ENCODE data around the gene CCDC33.
A peak's percentile ranks its signal among the peaks of the same experiment; 100 is the strongest.

Gene CCDC33

GRCh38 chr15:74376825-74377581 is 140.9 kb downstream of the CCDC33 start:
- TF ChIP-seq CTCF (IDR thresholded peaks at IDR 0.05; ENCODE audit: low read depth, low read length, missing control alignments): no peak
- DNase-seq (ENCODE audit: low read depth): no peak
- in situ Hi-C loops (cut with HindIII; ENCODE audit: low sequenced_read_pairs): loop anchor here (10.0 kb wide), 3 partner anchors 58 to 398 kb away; partner anchors contain the start of gene SEMA7A
- no peak overlapping the region for H3K4me3 ChIP-seq (ENCODE audit: low read depth, low read length)

DNA sequence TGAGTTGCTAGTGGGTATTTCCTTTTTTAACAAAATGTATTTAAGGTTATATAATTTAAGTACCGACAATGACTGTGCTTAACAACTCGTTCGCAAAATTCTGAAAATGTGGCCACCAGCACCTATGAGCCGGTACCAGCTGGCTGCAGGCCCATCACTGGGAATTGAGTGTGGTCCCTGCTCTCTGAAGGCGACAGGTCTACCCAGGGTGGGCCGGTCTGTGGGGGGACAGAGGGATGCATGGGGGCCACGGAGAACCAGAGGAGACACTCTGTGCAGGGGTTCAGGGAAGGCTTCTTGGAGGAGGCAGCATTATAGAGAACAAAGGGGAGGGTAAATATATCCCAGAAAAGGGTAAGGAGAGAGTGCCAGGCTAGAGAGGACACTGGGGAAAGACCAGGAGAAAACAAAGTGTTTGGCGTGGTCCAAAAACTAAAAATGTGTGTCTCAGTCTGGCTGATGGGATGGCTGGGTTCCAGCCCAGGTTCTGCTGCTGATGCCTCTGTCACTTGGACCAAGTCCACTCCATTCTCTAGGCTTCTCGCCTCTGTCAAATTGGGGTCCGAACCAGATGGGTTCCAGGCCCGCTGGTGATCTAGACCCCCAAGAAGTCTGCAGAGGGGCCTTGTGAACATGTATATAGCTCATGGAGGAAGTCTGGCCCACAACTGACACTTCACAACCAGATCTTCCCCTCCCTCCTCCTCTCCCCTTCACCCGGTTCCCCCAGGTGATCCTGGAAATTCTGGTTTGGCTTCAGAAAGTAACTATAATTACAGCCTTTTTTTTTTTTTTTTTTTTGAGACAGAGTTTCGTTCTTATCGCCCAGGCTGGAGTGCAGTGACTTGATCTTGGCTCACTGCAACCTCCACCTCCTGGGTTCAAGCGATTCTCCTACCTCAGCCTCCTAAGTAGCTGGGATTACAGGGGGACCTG is 142.0 kb downstream of the CCDC33 start:
- no peak overlapping the region for H3K4me3 ChIP-seq (ENCODE audit: low read depth, low read length)
- in situ Hi-C loops (cut with HindIII; ENCODE audit: low sequenced_read_pairs): loop anchor here (10.0 kb wide), 3 partner anchors 57 to 397 kb away; partner anchors contain the start of gene SEMA7A

DNA sequence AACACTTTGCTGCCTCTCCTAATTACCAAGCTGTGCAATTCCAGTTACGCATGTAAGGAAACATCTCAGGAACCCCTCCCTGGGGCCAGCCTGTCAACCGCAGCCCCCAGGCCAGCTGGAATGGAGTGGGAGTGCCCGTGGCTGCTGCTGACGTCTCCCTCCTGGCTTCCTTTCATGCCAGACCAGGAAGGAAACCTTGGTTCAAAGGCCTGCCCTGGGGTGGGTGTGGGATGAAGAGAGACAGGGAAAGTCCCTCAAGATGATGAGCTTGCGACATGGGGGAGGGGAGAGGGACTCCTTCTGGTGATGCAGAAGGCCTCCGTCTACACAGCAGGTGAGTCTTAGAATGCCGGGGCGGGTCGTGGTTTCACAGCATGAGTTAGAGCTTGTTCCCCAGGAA is 142.7 kb downstream of the CCDC33 start:
- H3K4me3 ChIP-seq (ENCODE audit: low read depth, low read length): no peak overlapping the region
- peak; percentile 19 for DNase-seq (ENCODE audit: low read depth)
- in situ Hi-C loops (cut with HindIII; ENCODE audit: low sequenced_read_pairs): loop anchor here (10.0 kb wide), 3 partner anchors 56 to 396 kb away; partner anchors contain the start of gene SEMA7A
- no peak for TF ChIP-seq CTCF (IDR thresholded peaks at IDR 0.05; ENCODE audit: low read depth, low read length, missing control alignments)

More for the DNA sequence above, 142.0 kb downstream of the CCDC33 start:
- TF ChIP-seq CTCF (IDR thresholded peaks at IDR 0.05; ENCODE audit: low read depth, low read length, missing control alignments): no peak
- DNase-seq (ENCODE audit: low read depth): no peak

- no peak overlapping the region for H3K4me3 ChIP-seq (ENCODE audit: low read depth, low read length)
- TF ChIP-seq CTCF (IDR thresholded peaks at IDR 0.05; ENCODE audit: low read depth, low read length, missing control alignments): no peak
- in situ Hi-C loops (cut with HindIII; ENCODE audit: low sequenced_read_pairs): no loop called here
- no peak for DNase-seq (ENCODE audit: low read depth)
These were observed 144.4 kb downstream of the CCDC33 start for GRCh38 chr15:74380361-74381189.

- no peak for DNase-seq (ENCODE audit: low read depth)
- in situ Hi-C loops (cut with HindIII; ENCODE audit: low sequenced_read_pairs): no loop called here
- TF ChIP-seq CTCF (IDR thresholded peaks at IDR 0.05; ENCODE audit: low read depth, low read length, missing control alignments): no peak
- no peak overlapping the region for H3K4me3 ChIP-seq (ENCODE audit: low read depth, low read length)
These were observed 145.0 kb downstream of the CCDC33 start for GRCh38 chr15:74381190-74381453.

GRCh38 chr15:74381481-74381880 is 145.4 kb downstream of the CCDC33 start:
- H3K4me3 ChIP-seq (ENCODE audit: low read depth, low read length): no peak overlapping the region
- no peak for TF ChIP-seq CTCF (IDR thresholded peaks at IDR 0.05; ENCODE audit: low read depth, low read length, missing control alignments)
- in situ Hi-C loops (cut with HindIII; ENCODE audit: low sequenced_read_pairs): no loop called here

More at GRCh38 chr15:74381481-74381880, 145.4 kb downstream of the CCDC33 start:
- no peak for DNase-seq (ENCODE audit: low read depth)

All from astrocyte of the cerebellum (primary cell).